Mesenchymal stem cell (in vitro differentiated cells and primary cell): ENCODE results near the gene MUC20.

Experiments used
- DNase-seq: peaks from one replicate; pipeline ENCODE4 v3.0.0-alpha.2; 2013
- H2AFZ ChIP-seq: one replicate; pipeline ENCODE4 v1.6.1; 2013; ENCODE audit warnings: low read depth, mild to moderate bottlenecking, control low read depth, inconsistent platforms, low read length, moderate library complexity
- H2AK5ac ChIP-seq: 2 replicates; pipeline ENCODE4 v1.6.1; 2013; ENCODE audit warnings: low read length, moderate library complexity, mild to moderate bottlenecking, inconsistent platforms; ENCODE audit not compliant: severe bottlenecking
- H2BK120ac ChIP-seq: one replicate; pipeline ENCODE4 v1.6.1; 2013; ENCODE audit warnings: low read depth, mild to moderate bottlenecking, inconsistent platforms, low read length, moderate library complexity
- H2BK12ac ChIP-seq, 2 experiments: one replicate each; pipeline ENCODE4 v1.6.1; 2013; ENCODE audit warnings: inconsistent platforms in 2 of 2, low read length in 2 of 2, mild to moderate bottlenecking in 2 of 2, moderate library complexity in 2 of 2, control low read depth in 1 of 2
- H2BK15ac ChIP-seq: one replicate; pipeline ENCODE4 v1.6.1; 2013; ENCODE audit warnings: mild to moderate bottlenecking, low read depth, inconsistent platforms; ENCODE audit not compliant: poor library complexity, severe bottlenecking
- H2BK5ac ChIP-seq: 2 replicates; pipeline ENCODE4 v1.6.1; 2013; ENCODE audit warnings: low read depth, mild to moderate bottlenecking, low read length, control low read depth, inconsistent platforms; ENCODE audit not compliant: poor library complexity, severe bottlenecking
- H3K14ac ChIP-seq, 2 experiments: one replicate each; pipeline ENCODE4 v1.6.1; 2013; ENCODE audit warnings: inconsistent platforms in 2 of 2, low read length in 2 of 2, control low read depth in 1 of 2, mild to moderate bottlenecking in 1 of 2, moderate library complexity in 1 of 2
- H3K18ac ChIP-seq, 2 experiments: one replicate each; pipeline ENCODE4 v1.6.1; 2013; ENCODE audit warnings: inconsistent platforms in 2 of 2, low read length in 2 of 2, control low read depth in 1 of 2, low read depth in 1 of 2, mild to moderate bottlenecking in 1 of 2
- H3K23ac ChIP-seq, 2 experiments: one replicate each; pipeline ENCODE4 v1.6.1; 2013; ENCODE audit warnings: inconsistent platforms in 2 of 2, low read length in 2 of 2, mild to moderate bottlenecking in 2 of 2, moderate library complexity in 2 of 2, control low read depth in 1 of 2
- H3K27ac ChIP-seq: 2 replicates; pipeline ENCODE4 v1.5.1; 2013; ENCODE audit warnings: mild to moderate bottlenecking, moderate library complexity, low read length, control low read depth, inconsistent platforms; ENCODE audit not compliant: poor library complexity, severe bottlenecking
- H3K27me3 ChIP-seq, 2 experiments: 2 replicates each; pipeline versions ENCODE4 v1.6.1 to v1.7.0; 2013; ENCODE audit warnings: low read length in 2 of 2, mild to moderate bottlenecking in 2 of 2, moderate library complexity in 2 of 2, control low read depth in 1 of 2, inconsistent platforms in 1 of 2; ENCODE audit not compliant: control insufficient read depth in 1 of 2, insufficient read depth in 1 of 2
- H3K36me3 ChIP-seq, 2 experiments: 2 replicates each; pipeline versions ENCODE4 v1.6.1 to v1.7.0; 2013; ENCODE audit warnings: low read length in 2 of 2, control low read depth in 1 of 2, inconsistent platforms in 1 of 2, low read depth in 1 of 2, mild to moderate bottlenecking in 1 of 2; ENCODE audit not compliant: insufficient read depth in 2 of 2, control insufficient read depth in 1 of 2
- H3K4ac ChIP-seq, 2 experiments: one replicate each; pipeline ENCODE4 v1.6.1; 2013; ENCODE audit warnings: inconsistent platforms in 2 of 2, low read length in 2 of 2, mild to moderate bottlenecking in 2 of 2, moderate library complexity in 2 of 2, control low read depth in 1 of 2, low read depth in 1 of 2
- H3K4me1 ChIP-seq: 2 replicates; pipeline ENCODE4 v1.6.1; 2013; ENCODE audit warnings: low read depth, low read length, control low read depth; ENCODE audit not compliant: control insufficient read depth, insufficient read depth
- H3K4me2 ChIP-seq: 2 replicates; pipeline ENCODE4 v1.6.1; 2013; ENCODE audit warnings: low read length, mild to moderate bottlenecking, inconsistent platforms; ENCODE audit not compliant: poor library complexity, severe bottlenecking
- H3K4me3 ChIP-seq, 2 experiments: 2 replicates each; pipeline versions ENCODE4 v1.5.1 to v1.7.0; 2013; ENCODE audit warnings: low read length in 2 of 2, mild to moderate bottlenecking in 2 of 2, control low read depth in 1 of 2, low read depth in 1 of 2; ENCODE audit not compliant: insufficient read depth in 1 of 2
- H3K79me1 ChIP-seq: replicated peaks from 2 replicates; pipeline ENCODE4 v1.6.1; 2013; ENCODE audit warnings: mild to moderate bottlenecking, control low read depth, low read length, inconsistent platforms; ENCODE audit not compliant: poor library complexity, severe bottlenecking
- H3K9ac ChIP-seq: 2 replicates; pipeline ENCODE4 v1.7.0; 2013; ENCODE audit warnings: mild to moderate bottlenecking, low read length, moderate library complexity
- H3K9me3 ChIP-seq: 2 replicates; pipeline ENCODE4 v1.7.0; 2013; ENCODE audit warnings: mild to moderate bottlenecking, low read length; ENCODE audit not compliant: control insufficient read depth
- H4K8ac ChIP-seq: one replicate; pipeline ENCODE4 v1.6.1; 2013; ENCODE audit warnings: inconsistent platforms, mild to moderate bottlenecking, low read length, moderate library complexity
- H4K91ac ChIP-seq: one replicate; pipeline ENCODE4 v1.6.1; 2013; ENCODE audit warnings: mild to moderate bottlenecking, low read length, inconsistent platforms
- WGBS: methylation state at CpG from one replicate; pipeline ENCODE4 v1.1.7; 2013; ENCODE audit warnings: mixed read lengths; 5-methylcytosine and 5-hydroxymethylcytosine counted together

MUC20 gene

DNA sequence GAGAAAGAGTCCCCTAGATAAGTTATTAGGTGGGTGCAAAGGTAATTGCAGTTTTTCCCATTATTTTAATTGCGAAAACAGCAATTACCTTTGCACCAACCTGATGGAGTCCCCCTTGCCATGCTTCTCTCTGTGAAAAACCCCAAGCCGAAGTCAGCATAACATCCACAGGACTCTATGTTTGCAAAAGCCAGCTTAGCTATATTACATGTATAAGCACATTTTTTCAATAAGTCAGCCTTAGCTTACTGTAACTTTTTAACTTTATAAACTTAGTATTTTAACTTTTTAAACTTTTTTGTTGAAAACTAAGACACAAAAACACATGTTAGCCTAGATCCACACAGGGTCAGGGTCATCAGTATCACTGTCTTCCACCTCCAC is 21.4 kb upstream of the MUC20 start:
- no peak overlapping the region for H3K18ac ChIP-seq
- WGBS, result 88% methylated on average over 2 of the region's 2 CpGs

DNA sequence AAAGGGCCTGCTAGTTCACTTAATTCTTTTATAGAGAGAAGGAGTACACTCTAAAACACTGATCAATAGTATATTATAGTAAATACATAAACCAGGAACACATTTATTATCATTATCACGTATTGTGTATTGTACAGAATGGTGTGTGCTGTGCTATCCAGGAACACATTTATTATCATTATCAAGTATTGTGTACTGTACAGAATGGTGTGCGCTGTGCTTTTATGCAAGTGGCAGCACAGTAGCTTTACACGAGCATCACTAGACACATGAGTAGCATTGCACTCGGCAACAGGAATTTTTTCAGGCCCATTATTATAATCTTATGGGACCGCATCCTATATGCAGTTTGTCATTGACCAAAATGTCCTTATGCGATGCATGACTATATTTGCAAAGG is 20.9 kb upstream of the MUC20 start:
- H2BK5ac ChIP-seq, result no peak overlapping the region
- DNase-seq, result no peak
- H4K91ac ChIP-seq, result no peak overlapping the region
- H3K4me1 ChIP-seq, result peaks cover 7% of the 10 kb centered on the region
- no peak overlapping the region for H2AFZ ChIP-seq
- no peak overlapping the region for H2AK5ac ChIP-seq
- WGBS, result 91% methylated on average over 4 of the region's 6 CpGs
- no peak overlapping the region for H3K4ac ChIP-seq
- H3K27ac ChIP-seq, result no peak overlapping the region
- H2BK120ac ChIP-seq, result no peak overlapping the region
- H3K4me3 ChIP-seq, result no peak overlapping the region
- H3K14ac ChIP-seq, result no peak overlapping the region
- no peak overlapping the region for H3K9ac ChIP-seq
- H3K23ac ChIP-seq, result no peak overlapping the region
- no peaks in the 10 kb centered on the region for H3K79me1 ChIP-seq
- no peak overlapping the region for H3K4me2 ChIP-seq
- H3K36me3 ChIP-seq, result peaks cover 10 to 20% of the 10 kb centered on the region in 2 experiments
- H3K18ac ChIP-seq, result no peak overlapping the region
- H4K8ac ChIP-seq, result no peak overlapping the region
- H3K27me3 ChIP-seq, result peaks cover 0 to 3% of the 10 kb centered on the region in 2 experiments
- no peaks in the 10 kb centered on the region for H3K9me3 ChIP-seq
- H2BK12ac ChIP-seq, result no peak overlapping the region
- H2BK15ac ChIP-seq, result no peak overlapping the region

More for the DNA sequence above, 21.4 kb upstream of the MUC20 start:
- Histone ChIP-seq H3K27me3 (no peaks in the 10 kb centered on the region), H2BK120ac (no peak overlapping the region), H4K8ac (no peak overlapping the region), H3K9ac (no peak overlapping the region), H3K4me1 (peaks cover 7% of the 10 kb centered on the region), H3K14ac (no peak overlapping the region), H2BK5ac (no peak overlapping the region), H3K4ac (no peak overlapping the region), H2AFZ (no peak overlapping the region), H2BK12ac (no peak overlapping the region), H4K91ac (no peak overlapping the region), H2AK5ac (no peak overlapping the region), H3K27ac (no peak overlapping the region), H2BK15ac (no peak overlapping the region), H3K79me1 (peaks cover under 1% of the 10 kb centered on the region), H3K4me3 (no peak overlapping the region), H3K23ac (no peak overlapping the region), H3K4me2 (no peak overlapping the region), H3K36me3 (peaks cover 14 to 25% of the 10 kb centered on the region in 2 experiments), H3K9me3 (no peaks in the 10 kb centered on the region)
- DNase-seq, result no peak

DNA sequence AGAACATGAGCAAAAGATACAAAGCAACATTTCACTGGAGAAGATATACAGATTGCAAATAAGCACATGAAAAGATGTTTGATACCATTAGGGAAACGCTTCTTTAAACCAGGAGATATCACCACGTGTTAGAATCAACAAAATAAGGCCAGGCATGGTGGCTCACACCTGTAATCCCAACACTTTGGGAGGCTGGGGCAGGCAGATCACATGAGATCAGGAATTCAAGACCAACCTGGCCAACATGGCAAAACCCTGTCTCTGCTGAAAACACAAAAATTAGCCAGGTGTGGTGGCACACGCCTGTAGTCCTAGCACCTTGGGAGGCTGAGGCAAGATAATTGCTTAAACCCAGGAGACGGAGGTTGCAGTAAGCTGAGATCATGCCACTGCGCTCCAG is 20.5 kb upstream of the MUC20 start:
- 92% methylated on average over 3 of the region's 5 CpGs for WGBS

DNA sequence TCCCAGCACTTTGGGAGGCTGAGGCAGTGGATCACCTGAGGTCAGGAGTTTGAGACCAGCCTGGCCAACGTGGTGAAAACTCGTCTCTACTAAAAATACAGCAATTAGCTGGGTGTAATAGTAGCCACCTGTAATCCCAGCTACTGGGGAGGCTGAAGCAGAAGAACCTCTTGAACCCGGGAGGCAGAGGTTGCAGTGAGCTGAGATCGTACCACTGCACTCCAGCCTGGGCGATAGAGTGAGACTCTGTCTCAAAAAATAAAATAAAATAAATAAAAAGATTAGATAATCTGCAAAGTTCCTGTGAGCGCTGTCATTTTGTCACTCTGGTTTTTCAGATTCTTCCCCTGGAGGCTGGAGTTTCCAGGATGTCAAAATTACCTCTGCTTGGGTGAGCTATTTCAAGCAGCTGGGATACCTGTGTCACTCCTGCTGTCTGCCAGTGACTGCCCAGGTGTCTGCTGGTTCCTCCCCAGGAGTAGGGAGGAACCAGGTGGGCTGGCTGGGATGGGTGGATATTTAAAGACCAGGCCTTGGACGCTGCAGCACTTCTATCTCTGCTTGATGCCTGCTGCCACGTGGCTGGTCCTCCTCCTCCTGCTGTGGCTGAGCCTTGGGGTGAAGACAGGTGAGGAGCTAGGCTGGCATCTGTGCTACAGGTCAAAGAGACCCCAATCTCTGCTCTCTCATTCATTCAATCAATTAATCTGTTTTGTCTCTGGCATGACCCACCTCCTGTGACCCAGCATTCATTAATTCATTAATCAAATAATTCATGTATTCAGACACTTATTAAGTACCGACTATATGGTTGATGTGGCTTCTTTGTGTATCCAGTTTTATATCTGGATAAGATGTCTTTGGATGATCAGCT is 19.5 kb upstream of the MUC20 start:
- Histone ChIP-seq H2AFZ (no peak overlapping the region), H2BK5ac (no peak overlapping the region), H3K36me3 (peaks cover 9 to 16% of the 10 kb centered on the region in 2 experiments), H3K18ac (no peak overlapping the region), H2BK15ac (no peak overlapping the region), H3K9ac (no peak overlapping the region), H3K4me1 (peaks cover 7% of the 10 kb centered on the region), H2AK5ac (no peak overlapping the region), H3K4ac (no peak overlapping the region), H3K27me3 (peaks cover 0 to 3% of the 10 kb centered on the region in 2 experiments), H3K79me1 (no peaks in the 10 kb centered on the region), H2BK12ac (no peak overlapping the region), H4K91ac (no peak overlapping the region), H4K8ac (no peak overlapping the region), H2BK120ac (no peak overlapping the region), H3K23ac (no peak overlapping the region), H3K4me2 (no peak overlapping the region), H3K14ac (no peak overlapping the region), H3K9me3 (peaks cover under 1% of the 10 kb centered on the region), H3K27ac (no peak overlapping the region), H3K4me3 (no peak overlapping the region)
- no peak for DNase-seq
- WGBS, result 88% methylated on average over 6 of the region's 9 CpGs

More for the DNA sequence above, 20.5 kb upstream of the MUC20 start:
- Histone ChIP-seq H2BK5ac (no peak overlapping the region), H3K36me3 (peaks cover 9 to 16% of the 10 kb centered on the region in 2 experiments), H3K23ac (no peak overlapping the region), H3K14ac (no peak overlapping the region), H3K4me3 (no peak overlapping the region), H3K9ac (no peak overlapping the region), H2BK120ac (no peak overlapping the region), H3K9me3 (no peaks in the 10 kb centered on the region), H4K8ac (no peak overlapping the region), H3K4me2 (no peak overlapping the region), H2BK12ac (no peak overlapping the region), H3K27me3 (peaks cover 0 to 3% of the 10 kb centered on the region in 2 experiments), H3K27ac (no peak overlapping the region), H3K79me1 (no peaks in the 10 kb centered on the region), H3K4ac (no peak overlapping the region), H3K4me1 (peaks cover 7% of the 10 kb centered on the region), H3K18ac (no peak overlapping the region), H2BK15ac (no peak overlapping the region), H4K91ac (no peak overlapping the region), H2AK5ac (no peak overlapping the region), H2AFZ (no peak overlapping the region)
- DNase-seq, result no peak
